Renal pelvis (tissue), 4 donors: ENCODE measurements around the gene DPP10. TPM values are rescaled to one million over a fixed set of nuclear protein-coding genes. Genes with fewer than 3 reads are reported as not detected.
"Not testable (repeated sequence)": the region's sequence is repeated elsewhere in the genome, so short reads cannot be mapped to it uniquely, and the experiment has no call there.

Source experiments
- DNase-seq: peaks from one replicate; pipeline ENCODE4 v3.0.0-alpha.2; 2013
- polyA plus RNA-seq, 3 donors: library from polyadenylated mRNA; unstranded; fragments of 120-200 nt; gene quantifications; one replicate each; pipeline ENCODE4 v1.2.1, GENCODE V29; 2013; ENCODE audit not compliant: insufficient read length in 3 of 3

The DPP10 gene
- polyA plus RNA-seq, 3 donors = 8.5 to 12.1 (median 10.2) TPM

DNA sequence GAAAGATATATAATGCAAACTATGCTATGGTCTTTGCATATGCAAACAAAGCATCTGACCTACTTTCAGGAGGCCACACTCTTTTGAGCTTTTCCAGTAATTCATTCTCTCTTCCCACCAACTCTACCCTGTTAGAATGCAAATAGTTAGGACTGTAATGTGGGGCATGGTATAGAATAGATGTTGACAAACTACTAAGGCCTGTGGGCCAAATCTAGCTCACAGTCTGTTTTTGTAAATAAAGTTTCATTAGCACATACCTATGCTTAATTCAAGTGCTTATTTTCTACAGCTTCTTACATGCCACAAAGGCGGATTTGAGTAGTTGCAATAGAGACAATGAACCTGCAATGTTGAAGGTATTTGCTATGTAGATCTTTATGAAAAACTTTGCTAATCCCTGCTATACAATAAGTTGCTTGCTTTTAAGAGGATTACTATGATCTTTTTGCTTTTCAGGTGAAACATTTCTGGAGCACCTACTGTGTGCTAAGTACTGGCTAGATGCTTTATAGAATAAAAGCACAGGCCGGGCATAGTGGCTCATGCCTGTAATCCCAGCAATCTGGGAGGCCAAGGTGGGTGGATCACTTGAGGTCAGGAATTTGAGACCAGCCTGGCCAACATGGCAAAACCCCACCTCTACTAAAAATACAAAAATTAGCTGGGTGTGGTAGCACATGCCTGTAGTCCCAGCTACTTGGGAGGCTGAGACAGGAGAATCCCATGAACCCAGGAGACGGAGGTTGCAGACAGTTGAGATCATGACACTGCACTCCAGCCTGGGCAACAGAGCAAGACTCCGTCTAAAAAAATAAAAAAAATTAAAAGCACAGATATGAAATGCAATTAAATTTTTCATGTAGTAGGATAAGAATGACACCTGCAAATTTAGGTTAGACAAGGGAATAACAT is 267.8 kb downstream of the DPP10 start:
- no peak for DNase-seq

DNA sequence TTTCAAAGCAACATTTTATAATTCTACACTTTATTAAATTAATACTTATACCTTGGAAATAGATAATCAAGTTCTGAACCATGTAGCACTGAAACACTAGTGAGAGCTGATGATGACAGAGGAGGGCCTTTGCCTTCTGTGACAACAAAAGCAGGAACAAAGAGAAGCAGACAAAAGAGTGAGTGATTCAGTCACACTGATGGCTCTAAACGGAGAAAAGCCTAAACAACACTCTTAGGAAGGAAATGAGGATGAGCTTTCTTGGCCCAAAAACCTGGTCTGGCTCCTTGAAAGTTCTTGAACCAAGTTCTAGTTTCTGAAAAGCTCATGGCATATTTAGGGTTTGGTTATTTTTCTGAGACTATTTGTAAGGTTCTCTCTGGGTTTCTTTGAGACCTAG is 271.9 kb downstream of the DPP10 start:
- no peak for DNase-seq

DNA sequence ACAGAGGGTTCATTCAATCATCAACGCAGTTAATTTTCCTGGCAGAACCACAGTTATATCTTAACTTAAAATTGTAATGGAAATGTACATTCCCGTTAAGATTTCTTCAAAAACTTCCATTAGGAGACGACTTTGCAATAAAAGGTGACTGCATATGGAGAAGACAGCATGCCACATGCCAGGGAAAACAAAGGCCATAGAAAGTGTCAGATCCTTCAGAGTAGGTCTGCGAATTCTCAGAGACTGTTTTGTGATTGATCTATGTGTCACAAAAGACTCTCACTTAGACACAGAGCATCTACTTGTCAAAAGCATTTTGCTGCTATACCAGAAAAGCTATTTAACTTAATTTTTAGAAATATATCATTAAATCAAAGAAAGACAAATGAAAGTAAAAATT is 274.6 kb downstream of the DPP10 start:
- DNase-seq = no peak

GRCh38 chr2:114724454-114724853 is 282.0 kb downstream of the DPP10 start:
- DNase-seq = no peak

GRCh38 chr2:114727012-114727411 is 284.6 kb downstream of the DPP10 start:
- no peak for DNase-seq

- no peak for DNase-seq
Observed at GRCh38 chr2:114728372-114728771, 285.9 kb downstream of the DPP10 start.

- DNase-seq = peak; percentile 16
Observed at GRCh38 chr2:114729026-114729425, 286.6 kb downstream of the DPP10 start.

GRCh38 chr2:114735126-114735525 is 292.7 kb downstream of the DPP10 start:
- no peak for DNase-seq

DNA sequence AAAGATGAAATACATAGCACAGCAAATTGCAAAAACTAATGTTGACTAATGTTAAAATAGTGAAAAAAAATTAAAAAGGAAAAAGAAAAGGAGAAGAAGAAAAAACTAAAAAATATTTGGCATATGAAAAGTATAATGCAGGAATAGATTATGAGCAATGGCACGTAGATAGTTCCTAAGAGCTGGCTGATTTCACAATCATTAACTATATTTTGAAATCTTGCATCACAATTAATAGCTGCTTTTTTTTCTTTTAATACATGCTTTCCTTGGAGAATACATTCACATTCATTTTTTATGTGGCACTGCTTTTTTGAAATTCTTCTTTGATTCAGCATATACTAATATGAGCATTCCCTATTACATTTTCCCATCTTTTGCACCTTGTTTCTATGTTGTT is 299.8 kb downstream of the DPP10 start:
- DNase-seq = no peak

DNA sequence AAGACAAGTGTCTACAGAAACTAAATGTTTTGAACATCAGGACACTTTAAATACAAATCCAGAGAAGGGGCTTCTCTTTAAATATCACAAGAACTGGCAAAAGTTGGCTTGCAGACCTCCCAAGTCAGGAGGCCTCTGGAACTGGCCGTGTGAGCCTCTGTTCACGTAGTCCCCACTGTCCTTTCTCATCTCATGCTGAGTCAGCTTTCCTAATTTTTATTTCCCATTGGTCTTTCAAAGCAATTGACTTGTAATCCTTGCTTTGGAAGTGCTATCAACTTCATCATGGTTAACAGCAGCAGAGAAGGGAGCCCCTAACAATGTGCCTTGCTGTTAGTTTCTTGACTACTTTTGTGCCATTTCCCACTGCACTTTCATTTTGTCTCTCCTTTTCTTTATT is 303.3 kb downstream of the DPP10 start:
- DNase-seq = no peak

GRCh38 chr2:114748175-114748574 is 305.7 kb downstream of the DPP10 start:
- not testable (repeated sequence) for DNase-seq

DNA sequence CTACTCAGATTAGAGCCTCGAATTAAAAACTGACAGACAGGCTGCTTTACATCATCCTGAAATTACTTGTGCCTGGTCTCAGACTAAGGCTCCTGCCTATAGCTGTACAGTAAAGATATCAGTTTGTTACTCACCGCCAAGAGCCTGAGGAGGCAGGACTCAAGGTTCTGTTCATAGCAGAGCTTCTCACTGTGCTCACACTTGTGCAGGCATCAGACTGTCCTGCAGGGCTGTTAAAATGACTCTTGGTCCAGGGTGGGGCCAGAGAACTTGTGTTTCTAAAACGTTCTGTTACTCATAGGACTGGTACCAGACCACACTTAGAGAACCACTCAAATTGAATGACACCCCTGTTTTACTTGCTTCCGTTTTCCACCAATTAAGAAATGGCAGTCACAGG is 310.0 kb downstream of the DPP10 start:
- DNase-seq = no peak

DNA sequence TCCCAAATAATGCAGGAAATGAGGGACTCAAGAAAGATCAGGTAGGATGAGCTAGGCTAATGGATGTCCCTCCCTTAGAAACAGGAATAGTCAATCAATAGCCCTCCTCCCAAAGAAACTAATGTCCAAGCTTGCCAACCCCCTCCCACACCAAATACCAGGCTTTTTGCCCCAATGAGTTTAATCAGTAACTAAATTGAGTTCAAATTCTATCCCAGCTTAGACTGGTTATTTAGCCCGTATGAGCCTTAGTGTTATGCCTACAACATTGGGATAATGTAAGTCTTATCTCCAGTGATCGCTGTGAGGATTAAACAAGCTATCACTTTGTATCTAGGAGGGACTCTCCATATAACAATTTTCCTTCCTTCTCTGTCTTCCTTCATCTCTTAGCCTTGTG is 310.7 kb downstream of the DPP10 start:
- DNase-seq = no peak

GRCh38 chr2:114754907-114755563 is 312.6 kb downstream of the DPP10 start:
- DNase-seq = no peak

DNA sequence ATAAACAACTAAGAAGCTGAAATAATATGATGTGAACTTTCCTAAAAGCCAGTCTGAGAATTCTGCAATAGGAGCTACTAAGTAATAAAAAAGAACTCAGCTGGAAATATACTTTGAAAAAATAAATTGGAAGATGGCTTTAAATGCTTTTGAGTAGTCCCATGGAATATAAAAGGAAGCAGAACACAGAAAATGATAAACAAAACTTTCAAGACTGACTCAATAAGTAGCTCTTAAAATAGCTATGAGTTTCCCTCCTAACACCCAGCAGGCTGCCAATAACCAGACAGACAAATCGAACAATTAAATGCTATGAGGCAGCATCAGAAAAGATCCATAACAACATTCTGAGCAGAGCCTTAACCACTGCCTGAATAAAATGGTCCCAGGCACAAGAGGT is 319.9 kb downstream of the DPP10 start:
- no peak for DNase-seq

- DNase-seq = no peak
Observed at GRCh38 chr2:114762986-114763385, 320.5 kb downstream of the DPP10 start.

DNA sequence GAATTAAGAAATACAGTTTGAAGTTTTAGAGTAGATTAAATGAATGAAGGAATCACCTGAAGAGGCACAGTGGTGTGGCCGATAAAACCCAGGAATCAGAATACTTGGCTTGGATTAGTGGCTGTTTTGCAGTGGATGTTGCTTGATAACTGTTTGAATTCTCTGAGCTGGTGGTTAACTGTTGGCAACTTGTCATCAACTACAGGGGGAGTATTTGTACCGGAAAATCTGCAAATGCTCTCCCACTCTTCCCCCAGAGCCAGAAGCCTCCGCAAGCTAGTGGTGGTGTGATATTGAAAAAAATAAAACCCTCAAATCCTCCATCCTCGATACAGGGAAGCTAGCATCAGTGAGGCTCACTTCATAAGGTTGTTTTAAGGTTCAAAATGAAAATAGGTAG is 326.7 kb downstream of the DPP10 start:
- no peak for DNase-seq

DNA sequence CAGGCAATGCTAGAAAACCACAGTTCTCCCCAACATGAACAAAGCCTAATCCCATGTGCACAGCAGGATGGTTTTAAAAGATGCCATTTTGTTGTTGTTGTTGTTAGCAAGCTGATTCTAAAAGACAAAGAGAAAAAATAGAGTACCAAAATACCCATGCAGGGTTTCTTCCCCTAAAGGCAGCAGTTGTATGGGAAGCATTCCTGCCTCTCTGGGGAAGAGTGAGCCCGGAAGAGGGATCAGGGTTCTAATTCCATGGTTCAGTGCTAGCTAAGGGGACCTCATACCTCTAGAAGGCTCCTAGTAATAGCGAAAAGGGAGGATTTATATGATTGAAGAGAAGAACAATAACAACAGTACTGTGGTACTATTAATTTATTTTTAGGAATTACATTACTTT is 327.6 kb downstream of the DPP10 start:
- DNase-seq = no peak

GRCh38 chr2:114784046-114784445 is 341.6 kb downstream of the DPP10 start:
- no peak for DNase-seq

DNA sequence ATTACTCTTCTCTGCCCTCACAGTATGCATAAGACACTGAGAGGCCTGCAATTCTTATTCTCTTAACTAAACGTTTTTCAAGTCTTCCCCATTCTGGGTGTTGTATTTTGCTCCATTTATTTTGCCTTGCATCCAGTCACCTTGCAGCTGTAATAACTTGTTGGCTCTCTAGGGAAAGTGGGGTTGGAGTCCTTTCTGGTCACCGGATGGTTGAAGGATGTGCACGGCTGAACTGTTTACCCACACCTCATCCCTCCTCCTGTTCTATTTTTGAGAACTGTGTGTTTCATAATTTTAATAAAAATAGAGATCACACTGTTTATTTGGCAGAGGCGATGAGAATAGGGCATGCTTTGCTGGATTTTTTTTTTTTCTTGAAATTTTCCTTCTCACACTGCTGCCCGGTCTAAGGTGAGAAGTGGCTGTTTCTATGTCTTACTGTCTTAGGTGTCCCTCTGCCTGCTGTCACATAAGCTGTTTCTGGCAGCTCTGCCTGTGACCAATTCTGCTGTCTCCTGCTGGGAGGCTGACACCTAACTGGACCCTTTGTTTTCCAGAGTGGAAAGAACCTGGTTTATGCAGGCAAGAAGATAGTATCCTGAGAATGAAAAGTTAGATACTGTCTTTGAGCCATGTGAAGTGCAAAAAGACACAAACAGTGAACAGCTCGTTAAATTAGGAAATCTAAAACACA is 342.6 kb downstream of the DPP10 start:
- no peak for DNase-seq

DNA sequence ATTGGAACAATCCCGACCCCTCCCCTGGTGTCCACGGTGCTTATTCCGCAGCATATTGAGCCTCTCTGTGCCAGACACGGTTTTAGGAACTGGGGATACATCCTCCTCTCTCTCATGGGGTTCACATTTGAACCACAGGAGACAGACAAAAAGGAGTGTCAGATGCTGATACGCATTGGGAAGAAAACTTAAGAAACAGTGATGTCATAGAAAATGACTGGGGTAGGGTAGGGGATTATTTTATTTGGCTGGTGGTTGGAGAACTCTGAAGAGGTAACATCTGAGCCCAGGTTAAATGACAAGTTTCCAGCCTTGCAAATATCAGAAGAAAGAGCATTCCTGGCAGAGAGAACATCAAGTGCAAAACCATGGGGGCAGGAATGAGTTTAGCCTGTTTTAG is 344.5 kb downstream of the DPP10 start:
- no peak for DNase-seq

DNA sequence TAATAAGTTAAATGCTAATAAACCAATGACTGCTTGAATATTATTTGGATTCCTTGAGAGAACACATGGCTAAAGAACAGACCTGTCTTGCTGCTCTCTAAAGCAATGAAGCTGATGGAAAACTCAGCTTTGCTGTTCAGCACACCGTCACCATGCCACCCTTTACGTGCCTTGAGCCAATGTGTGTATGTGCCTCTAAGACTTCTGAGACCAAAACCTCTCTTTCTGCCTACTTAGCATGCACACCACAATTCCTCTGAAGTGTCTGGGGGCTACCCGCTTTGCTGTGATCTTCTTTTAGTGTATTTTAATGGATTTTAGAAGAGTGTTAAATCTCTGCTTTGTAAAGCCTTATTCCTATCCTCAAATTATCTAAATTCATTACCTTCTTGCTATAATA is 345.0 kb downstream of the DPP10 start:
- no peak for DNase-seq

DNA sequence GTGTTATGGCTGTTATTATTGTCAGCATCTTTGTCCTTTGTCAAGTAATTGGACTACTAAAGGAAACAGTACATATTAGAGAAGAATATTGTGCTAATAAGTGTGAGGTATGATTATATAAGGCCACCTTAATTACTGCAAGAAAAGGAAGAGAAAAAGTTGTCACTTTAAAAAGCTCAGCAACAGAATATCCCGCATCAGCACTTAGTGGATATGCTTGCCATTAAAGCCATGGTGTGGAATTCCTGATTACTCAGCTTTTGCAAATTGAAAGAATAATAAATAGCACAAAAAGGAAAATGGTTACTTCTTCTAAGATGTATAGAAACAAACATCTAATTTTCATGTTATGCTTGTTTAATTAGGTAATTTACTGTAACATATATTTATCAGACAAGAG is 347.5 kb downstream of the DPP10 start:
- no peak for DNase-seq
